K562 (cell line): ENCODE data around the gene MAPKAPK3. TPM values are rescaled to one million over a fixed set of nuclear protein-coding genes. Genes with fewer than 3 reads are reported as not detected.

Source experiments
- CBFA2T3 ChIP-seq: fragments of 450-650 bp; IDR thresholded peaks from 2 replicates; pipeline ENCODE4 v1.6.1; 2017
- CHD2 ChIP-seq: IDR thresholded peaks from 2 replicates; pipeline ENCODE4 v1.6.1; 2011; ENCODE audit warnings: low read depth, low read length
- GABPB1 ChIP-seq: sonication (generic); formaldehyde crosslinking; IDR thresholded peaks from 2 replicates; pipeline ENCODE4 v1.8.0; 2022; ENCODE audit warnings: mild to moderate bottlenecking, missing genetic modification reagents
- HDAC2 ChIP-seq: fragments of 450-650 bp; IDR thresholded peaks from 2 replicates; pipeline ENCODE4 v1.6.1; 2016; ENCODE audit warnings: mild to moderate bottlenecking
- IFI16 ChIP-seq: fragments of 250-450 bp; sonication (Bioruptor Pico); IDR thresholded peaks from 2 replicates; pipeline ENCODE4 v2.1.2; 2022; ENCODE audit warnings: mild to moderate bottlenecking, inconsistent platforms
- PCBP1 ChIP-seq: fragments of 200-400 bp; formaldehyde crosslinking; IDR thresholded peaks from 2 replicates; pipeline ENCODE4 v1.6.1; 2018; ENCODE audit warnings: mild to moderate bottlenecking, low read depth, low read length; ENCODE audit not compliant: poor library complexity, severe bottlenecking
- PYGO2 ChIP-seq: fragments of 450-650 bp; IDR thresholded peaks from 2 replicates; pipeline ENCODE4 v1.6.1; 2016; ENCODE audit warnings: mild to moderate bottlenecking, missing genetic modification characterization, moderate library complexity, missing compliant biosample characterization
- RBM22 ChIP-seq: fragments of 200-400 bp; formaldehyde crosslinking; IDR thresholded peaks from 2 replicates; pipeline ENCODE4 v1.6.1; 2018; ENCODE audit warnings: low read length, low read depth; ENCODE audit not compliant: poor library complexity, severe bottlenecking
- SMC3 ChIP-seq: conservative IDR thresholded peaks from 2 replicates; pipeline ENCODE4 v1.6.1; 2011; ENCODE audit warnings: low read depth, low read length, improper control_type of control experiment; ENCODE audit not compliant: insufficient read depth
- SNRNP70 ChIP-seq: fragments of 200-400 bp; formaldehyde crosslinking; optimal IDR thresholded peaks from 2 replicates; pipeline ENCODE3; 2017; ENCODE audit warnings: low read depth, low read length
- SRSF3 ChIP-seq: fragments of 200-400 bp; formaldehyde crosslinking; IDR thresholded peaks from 2 replicates; pipeline ENCODE4 v1.6.1; 2016; ENCODE audit warnings: mild to moderate bottlenecking, low read length, moderate library complexity; ENCODE audit not compliant: insufficient read depth
- TSC22D4 ChIP-seq: fragments of 450-650 bp; IDR thresholded peaks from 2 replicates; pipeline ENCODE4 v1.6.1; 2016; ENCODE audit warnings: missing genetic modification characterization, missing biosample characterization, control low read depth
- ZNF324 ChIP-seq: fragments of 250-450 bp; sonication (Bioruptor Pico); IDR thresholded peaks from 2 replicates; pipeline ENCODE4 v1.4.0; 2020; ENCODE audit warnings: mild to moderate bottlenecking
- polyA plus RNA-seq, 8 experiments: library from polyadenylated mRNA; depleted of rRNA in 4 of 8; stranded (reverse) in 5 of 8; unstranded in 3 of 8; fragments of >200 nt; fragmentation: Nextera tagmentation in 2 of 8; fragmentation: Illumina TruSeq in 1 of 8; extraction: Ambion mirVana in 2 of 8; extraction: Trizol in 1 of 8; gene quantifications; 2 replicates each; pipeline versions ENCODE4 v1.2.1 to v1.2.3, GENCODE V29; 2011 to 2014; ENCODE audit warnings: inconsistent platforms in 1 of 8, missing spikeins in 1 of 8
- total RNA-seq, 7 experiments: library from RNA; depleted of rRNA in 6 of 7; stranded (reverse); fragments of >200 nt in 6 of 7; fragmentation: Illumina TruSeq in 2 of 7; extraction: Trizol in 2 of 7; gene quantifications; 2 replicates each; pipeline versions ENCODE4 v1.2.1 to v1.2.3, GENCODE V29; 2011 to 2021; ENCODE audit warnings: low replicate concordance in 1 of 7
- TF ChIP-seq, protein P1 (sequence below): fragments of 250-450 bp; sonication (Bioruptor Pico); IDR thresholded peaks from 2 replicates; pipeline ENCODE4 v1.4.0; 2020
- TF ChIP-seq, protein P2 (sequence below): fragments of 250-450 bp; sonication (Bioruptor Pico); IDR thresholded peaks from 2 replicates; pipeline ENCODE4 v1.9.0; 2021; ENCODE audit warnings: mild to moderate bottlenecking, inconsistent platforms
- TF ChIP-seq, protein P3 (sequence below): sonication (generic); formaldehyde crosslinking; IDR thresholded peaks from 2 replicates; pipeline ENCODE4 v1.8.1; 2023; ENCODE audit warnings: mild to moderate bottlenecking, missing genetic modification reagents

MAPKAPK3 gene
- total and polyA plus RNA-seq, 9 of the 15 experiments (the other 6 are each of a cell fraction or from before 2014, with no cell fraction given), result 8.0 to 56.4 (median 41.2) TPM

DNA sequence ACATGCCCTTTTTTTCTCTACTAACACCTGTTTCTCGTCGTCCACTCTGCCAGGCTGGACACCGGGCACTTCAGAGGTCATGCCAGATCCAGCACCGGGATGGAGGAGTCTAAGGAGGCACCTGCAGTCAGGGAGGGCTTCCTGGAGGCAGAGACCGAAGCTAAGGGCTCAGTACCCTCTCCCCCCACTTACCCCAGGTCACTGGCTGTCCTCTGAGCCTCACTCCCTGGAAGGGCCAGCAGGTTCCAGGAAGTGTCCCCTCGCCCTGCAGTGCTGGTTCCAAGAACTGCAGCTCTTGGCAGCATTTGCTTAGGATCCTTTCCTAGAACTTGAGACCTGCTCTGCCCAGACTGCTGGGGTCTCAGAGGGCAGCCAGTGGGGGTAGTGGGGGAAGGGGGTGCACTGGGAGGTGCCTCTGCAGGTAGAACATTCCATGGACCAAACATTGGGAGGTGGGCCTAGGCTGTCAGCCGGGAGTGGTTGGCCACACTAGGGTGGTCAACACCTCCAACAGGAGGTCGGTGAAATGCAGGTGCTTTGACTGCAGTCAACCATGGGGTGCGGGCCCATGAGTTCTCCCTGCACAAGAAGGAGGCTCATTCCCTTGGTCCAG, 16.7 kb upstream of the MAPKAPK3 start (continued):
- TF ChIP-seq, protein P1, sequence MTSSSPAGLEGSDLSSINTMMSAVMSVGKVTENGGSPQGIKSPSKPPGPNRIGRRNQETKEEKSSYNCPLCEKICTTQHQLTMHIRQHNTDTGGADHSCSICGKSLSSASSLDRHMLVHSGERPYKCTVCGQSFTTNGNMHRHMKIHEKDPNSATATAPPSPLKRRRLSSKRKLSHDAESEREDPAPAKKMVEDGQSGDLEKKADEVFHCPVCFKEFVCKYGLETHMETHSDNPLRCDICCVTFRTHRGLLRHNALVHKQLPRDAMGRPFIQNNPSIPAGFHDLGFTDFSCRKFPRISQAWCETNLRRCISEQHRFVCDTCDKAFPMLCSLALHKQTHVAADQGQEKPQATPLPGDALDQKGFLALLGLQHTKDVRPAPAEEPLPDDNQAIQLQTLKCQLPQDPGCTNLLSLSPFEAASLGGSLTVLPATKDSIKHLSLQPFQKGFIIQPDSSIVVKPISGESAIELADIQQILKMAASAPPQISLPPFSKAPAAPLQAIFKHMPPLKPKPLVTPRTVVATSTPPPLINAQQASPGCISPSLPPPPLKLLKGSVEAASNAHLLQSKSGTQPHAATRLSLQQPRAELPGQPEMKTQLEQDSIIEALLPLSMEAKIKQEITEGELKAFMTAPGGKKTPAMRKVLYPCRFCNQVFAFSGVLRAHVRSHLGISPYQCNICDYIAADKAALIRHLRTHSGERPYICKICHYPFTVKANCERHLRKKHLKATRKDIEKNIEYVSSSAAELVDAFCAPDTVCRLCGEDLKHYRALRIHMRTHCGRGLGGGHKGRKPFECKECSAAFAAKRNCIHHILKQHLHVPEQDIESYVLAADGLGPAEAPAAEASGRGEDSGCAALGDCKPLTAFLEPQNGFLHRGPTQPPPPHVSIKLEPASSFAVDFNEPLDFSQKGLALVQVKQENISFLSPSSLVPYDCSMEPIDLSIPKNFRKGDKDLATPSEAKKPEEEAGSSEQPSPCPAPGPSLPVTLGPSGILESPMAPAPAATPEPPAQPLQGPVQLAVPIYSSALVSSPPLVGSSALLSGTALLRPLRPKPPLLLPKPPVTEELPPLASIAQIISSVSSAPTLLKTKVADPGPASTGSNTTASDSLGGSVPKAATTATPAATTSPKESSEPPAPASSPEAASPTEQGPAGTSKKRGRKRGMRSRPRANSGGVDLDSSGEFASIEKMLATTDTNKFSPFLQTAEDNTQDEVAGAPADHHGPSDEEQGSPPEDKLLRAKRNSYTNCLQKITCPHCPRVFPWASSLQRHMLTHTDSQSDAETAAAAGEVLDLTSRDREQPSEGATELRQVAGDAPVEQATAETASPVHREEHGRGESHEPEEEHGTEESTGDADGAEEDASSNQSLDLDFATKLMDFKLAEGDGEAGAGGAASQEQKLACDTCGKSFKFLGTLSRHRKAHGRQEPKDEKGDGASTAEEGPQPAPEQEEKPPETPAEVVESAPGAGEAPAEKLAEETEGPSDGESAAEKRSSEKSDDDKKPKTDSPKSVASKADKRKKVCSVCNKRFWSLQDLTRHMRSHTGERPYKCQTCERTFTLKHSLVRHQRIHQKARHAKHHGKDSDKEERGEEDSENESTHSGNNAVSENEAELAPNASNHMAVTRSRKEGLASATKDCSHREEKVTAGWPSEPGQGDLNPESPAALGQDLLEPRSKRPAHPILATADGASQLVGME (CRISPR knock-in tag), result no peak
- no peak for TF ChIP-seq PCBP1
- no peak for TF ChIP-seq PYGO2
- 0 out of 2 replicates have a peak, but pooled peaks have one; percentile 25 for TF ChIP-seq CBFA2T3
- TF ChIP-seq SNRNP70, result no peak
- no peak for TF ChIP-seq TSC22D4
- no peak for TF ChIP-seq RBM22
- no peak for TF ChIP-seq GABPB1
- TF ChIP-seq SMC3, result no peak
- no peak for TF ChIP-seq ZNF324 (CRISPR knock-in tag)
- TF ChIP-seq SRSF3, result no peak
- TF ChIP-seq IFI16 (CRISPR knock-in tag), result no peak
- TF ChIP-seq, protein P2, sequence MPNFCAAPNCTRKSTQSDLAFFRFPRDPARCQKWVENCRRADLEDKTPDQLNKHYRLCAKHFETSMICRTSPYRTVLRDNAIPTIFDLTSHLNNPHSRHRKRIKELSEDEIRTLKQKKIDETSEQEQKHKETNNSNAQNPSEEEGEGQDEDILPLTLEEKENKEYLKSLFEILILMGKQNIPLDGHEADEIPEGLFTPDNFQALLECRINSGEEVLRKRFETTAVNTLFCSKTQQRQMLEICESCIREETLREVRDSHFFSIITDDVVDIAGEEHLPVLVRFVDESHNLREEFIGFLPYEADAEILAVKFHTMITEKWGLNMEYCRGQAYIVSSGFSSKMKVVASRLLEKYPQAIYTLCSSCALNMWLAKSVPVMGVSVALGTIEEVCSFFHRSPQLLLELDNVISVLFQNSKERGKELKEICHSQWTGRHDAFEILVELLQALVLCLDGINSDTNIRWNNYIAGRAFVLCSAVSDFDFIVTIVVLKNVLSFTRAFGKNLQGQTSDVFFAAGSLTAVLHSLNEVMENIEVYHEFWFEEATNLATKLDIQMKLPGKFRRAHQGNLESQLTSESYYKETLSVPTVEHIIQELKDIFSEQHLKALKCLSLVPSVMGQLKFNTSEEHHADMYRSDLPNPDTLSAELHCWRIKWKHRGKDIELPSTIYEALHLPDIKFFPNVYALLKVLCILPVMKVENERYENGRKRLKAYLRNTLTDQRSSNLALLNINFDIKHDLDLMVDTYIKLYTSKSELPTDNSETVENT (CRISPR knock-in tag), result no peak
- TF ChIP-seq HDAC2, result peak; percentile 93
- TF ChIP-seq, protein P3, sequence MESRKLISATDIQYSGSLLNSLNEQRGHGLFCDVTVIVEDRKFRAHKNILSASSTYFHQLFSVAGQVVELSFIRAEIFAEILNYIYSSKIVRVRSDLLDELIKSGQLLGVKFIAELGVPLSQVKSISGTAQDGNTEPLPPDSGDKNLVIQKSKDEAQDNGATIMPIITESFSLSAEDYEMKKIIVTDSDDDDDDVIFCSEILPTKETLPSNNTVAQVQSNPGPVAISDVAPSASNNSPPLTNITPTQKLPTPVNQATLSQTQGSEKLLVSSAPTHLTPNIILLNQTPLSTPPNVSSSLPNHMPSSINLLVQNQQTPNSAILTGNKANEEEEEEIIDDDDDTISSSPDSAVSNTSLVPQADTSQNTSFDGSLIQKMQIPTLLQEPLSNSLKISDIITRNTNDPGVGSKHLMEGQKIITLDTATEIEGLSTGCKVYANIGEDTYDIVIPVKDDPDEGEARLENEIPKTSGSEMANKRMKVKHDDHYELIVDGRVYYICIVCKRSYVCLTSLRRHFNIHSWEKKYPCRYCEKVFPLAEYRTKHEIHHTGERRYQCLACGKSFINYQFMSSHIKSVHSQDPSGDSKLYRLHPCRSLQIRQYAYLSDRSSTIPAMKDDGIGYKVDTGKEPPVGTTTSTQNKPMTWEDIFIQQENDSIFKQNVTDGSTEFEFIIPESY (CRISPR knock-in tag), result 0 out of 2 replicates have a peak, but pooled peaks have one; percentile 5
- no peak for TF ChIP-seq CHD2
